ENCODE data around the gene PRR35. TPM values are rescaled to one million over a fixed set of nuclear protein-coding genes. Genes with fewer than 3 reads are reported as not detected.
"Not testable (repeated sequence)": the region's sequence is repeated elsewhere in the genome, so short reads cannot be mapped to it uniquely, and the experiment has no call there.

Gene PRR35
- polyA plus RNA-seq, 3 donors: 0.20 TPM; not detected in 2

DNA sequence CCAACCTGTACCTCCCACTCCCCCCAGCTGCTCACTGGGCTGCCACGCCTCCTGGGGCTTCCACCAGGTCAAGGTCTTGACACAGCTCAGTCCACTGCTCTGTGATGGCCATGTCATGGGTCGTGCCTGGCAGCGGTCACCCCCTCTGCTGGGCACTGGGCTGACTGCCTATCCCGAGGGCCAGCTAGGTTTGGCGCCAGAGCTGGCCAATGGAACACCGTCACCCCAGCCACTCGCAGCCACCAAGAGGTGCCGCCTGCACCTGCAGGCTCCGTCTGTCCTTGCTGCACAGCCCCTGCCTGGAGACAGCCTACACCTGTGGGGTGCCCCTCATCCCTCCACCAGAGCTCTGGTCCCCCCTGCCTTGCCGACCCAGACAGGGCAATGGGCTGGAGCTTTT is 25.2 kb downstream of the PRR35 start:
- WGBS, 3 donors: 6 to 25% (median 19%) methylated on average over 10 of the region's 10 CpGs
- no peak overlapping the region for H3K27ac ChIP-seq (ENCODE audit: low read depth, low read length)

DNA sequence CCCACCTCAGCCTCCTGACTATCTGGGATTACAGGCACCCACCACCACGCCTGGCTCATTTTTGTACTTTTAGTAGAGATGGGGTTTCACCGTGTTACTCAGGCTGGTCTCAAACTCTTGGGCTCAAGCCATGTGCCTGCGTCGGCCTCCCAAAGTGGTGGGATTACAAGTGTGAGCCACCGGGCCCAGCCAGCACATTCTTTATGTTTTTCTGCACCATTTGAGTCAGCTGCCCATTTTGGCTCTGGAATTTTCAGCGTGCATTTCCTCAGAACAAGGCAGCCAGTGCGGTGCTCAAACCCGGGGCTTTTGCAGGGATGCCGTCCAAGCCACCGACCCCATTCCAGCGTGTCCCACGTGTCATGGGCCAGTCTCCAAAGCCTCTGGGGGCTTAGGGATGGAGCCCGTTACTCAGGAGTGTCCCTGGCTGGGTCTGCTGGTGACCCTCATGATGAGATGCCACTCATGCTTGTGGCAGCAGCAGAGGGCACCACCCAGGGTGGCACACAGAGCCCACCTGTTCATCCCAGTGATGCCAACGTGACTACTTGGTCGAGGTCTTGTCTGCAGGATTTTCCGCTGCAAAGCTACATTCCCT is 26.0 kb downstream of the PRR35 start:
- WGBS, 3 donors: 41 to 57% (median 50%) methylated on average over 16 of the region's 16 CpGs

DNA sequence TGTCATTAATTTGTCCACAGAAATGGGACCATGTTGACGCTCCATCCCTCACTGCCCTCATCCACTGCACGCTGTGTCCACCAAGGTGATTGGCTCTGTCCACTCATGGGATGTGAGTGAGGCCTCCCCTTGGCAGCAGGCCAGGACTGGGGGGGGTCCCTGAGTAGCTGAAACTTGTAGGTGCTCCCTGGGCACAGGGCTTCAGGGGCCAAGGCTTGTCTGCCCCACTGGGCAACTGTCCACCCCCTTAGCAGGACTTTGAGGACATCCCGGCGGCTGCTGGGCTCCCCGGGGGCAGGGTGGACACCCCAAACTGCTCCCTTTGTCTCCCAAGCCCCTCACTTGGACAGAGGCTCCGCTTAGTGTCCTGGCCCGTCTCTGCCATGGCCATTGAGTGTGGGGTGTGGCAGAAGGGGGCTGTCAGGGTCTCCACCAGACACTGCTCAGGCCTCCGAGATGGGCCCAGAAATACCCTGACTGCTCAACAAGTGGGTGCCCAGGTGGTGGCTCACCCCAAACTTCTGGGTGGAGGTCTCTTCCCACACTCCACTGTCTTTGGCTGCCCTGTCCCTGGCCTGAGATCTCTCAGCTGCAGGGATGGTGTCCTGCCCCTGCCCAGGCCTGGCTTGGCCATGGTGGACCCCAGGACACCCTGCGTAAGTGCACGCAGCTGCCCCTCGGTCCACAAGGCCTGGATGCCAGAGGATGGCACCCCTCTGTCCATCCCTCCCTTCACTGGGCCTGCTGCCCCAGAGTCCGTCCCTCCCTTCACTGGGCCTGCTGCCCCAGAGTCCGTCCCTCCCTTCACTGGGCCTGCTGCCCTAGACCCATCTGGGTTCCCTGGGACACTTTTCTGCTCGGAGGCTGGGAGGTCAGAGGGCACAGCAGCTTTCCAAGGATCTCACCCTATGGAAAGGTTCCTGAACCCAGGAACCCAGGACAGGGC is 26.7 kb downstream of the PRR35 start:
- H3K27ac ChIP-seq (ENCODE audit: low read depth, low read length): no peak overlapping the region
- 62 to 71% (median 70%) methylated on average over 14 of the region's 14 CpGs for WGBS, 3 donors

More for the DNA sequence above, 26.0 kb downstream of the PRR35 start:
- no peak overlapping the region for H3K27ac ChIP-seq (ENCODE audit: low read depth, low read length)

DNA sequence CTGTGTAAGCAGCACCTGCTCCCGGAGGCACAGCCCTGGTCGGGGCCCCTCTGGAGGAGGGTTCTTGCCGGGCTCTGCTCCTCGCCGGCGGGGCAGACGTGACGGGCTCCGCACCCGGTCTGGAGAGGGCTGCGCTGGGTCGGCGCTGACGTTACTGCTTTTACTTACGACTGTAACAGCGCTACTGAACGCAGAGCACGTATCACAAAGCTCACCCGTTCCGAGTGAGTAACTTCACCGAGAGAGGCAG is 28.4 kb downstream of the PRR35 start:
- H3K27ac ChIP-seq (ENCODE audit: low read depth, low read length): peak overlapping the region; percentile 63
- 0 to 1% (median 1%) methylated on average over 21 of the region's 21 CpGs for WGBS, 3 donors

DNA sequence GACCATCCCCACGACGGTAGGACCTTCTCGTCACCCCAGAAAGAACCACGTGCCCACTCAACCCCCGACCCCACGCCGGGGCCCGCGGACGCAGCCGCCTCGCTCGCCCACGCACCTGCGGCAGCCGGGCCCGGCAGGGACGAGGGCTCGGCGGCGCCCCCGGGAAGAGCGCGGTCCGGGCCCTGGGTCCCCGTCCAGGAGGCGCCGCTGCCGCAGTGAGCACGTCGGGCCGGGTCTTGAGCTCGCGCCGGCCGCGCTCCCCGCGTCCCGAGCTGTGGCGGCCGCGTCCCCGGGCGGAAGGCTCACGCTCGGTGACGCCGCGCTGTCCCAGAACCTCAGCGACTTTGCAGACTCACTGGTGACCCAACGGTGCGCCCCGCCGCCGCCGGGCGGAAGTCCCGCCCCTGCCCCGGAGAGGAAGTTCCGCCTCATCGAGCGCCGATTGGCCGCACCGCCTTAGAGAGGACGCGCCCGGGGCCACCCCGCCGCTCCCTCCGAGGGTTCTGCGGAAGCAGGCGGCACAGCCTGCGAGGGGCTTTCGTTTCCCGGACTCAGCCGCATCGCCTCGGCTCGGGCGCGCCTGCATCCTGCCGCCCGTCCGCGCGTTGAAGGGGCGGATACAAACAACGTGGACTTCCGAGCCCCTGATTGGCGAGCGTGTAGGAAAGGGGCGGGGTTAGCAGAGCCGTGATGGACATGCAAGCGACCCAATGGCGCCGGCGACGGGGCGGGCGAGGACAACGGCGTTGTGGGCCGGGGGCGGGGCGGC is 28.9 kb downstream of the PRR35 start:
- 0 to 1% (median 0%) methylated on average over 97 to 107 of the region's 107 CpGs for WGBS, 3 donors
- H3K27ac ChIP-seq (ENCODE audit: low read depth, low read length): peak overlapping the region; percentile 63

DNA sequence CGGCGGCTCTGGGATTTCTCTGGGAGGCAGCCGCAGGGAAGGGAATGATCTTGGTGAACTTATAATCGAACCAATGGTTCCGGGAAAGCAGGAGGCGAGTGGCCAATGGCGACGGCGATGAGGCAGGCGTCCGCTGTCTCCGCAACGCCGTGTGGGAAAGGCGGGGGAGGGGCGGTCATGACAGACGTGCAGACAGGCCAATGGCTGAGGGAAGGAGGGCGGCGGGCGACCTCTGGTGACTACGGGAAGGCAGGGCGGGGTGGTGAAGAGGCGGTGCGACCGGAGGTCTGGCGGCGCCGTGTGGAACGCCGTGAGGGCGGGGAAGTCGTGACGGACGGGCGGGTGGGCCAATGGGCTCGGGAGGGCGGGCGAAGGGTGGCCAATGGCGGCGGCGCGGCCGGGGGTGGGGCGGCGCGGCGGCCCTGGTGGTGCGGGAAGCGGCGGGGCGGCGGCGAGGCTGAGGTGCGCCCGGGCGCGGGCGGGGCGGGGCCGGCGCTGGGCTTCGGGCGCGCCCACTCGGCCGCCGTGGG is 29.5 kb downstream of the PRR35 start, which contains the start of gene RAB40C:
TSS of gene RAB40C (plus strand) at position 409 of the 530 bp plus-strand sequence. CDS start 226 bp downstream, outside the sequence.
- peak within 1 kb of the TSS; percentile 63 for H3K27ac ChIP-seq (ENCODE audit: low read depth, low read length)
- 0 to 1% (median 1%) methylated on average over 47 to 62 of the region's 67 CpGs for WGBS, 3 donors

DNA sequence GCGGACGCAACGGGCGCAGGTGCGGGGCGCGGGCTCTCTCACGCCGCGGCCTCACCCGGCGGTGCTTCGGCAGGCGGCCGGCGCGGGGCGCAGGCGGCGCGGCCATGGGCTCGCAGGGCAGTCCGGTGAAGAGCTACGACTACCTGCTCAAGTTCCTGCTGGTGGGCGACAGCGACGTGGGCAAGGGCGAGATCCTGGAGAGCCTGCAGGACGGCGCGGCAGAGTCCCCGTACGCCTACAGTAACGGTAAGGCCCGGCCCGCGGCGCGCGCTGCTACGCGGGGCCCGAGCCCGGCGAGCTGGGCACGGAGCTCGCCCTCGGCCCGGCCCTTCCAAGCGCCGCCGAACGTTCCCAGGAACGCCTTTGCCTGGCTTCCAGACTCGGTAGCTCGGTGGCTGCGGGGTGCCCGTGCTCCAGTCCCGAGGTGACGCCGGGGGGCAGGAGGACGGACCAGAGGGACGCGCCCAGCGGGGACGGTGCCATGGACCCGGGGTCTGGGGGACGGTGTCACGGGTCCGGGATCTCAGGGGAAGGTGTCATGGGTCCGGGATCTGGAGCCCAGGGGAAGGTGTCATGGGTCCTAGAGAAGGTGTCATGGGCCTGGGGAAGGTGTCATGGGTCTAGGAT is 30.1 kb downstream of the PRR35 start:
- peak overlapping the region; percentile 47 for H3K27ac ChIP-seq (ENCODE audit: low read depth, low read length)
- WGBS, 3 donors: 1% methylated on average over 50 to 71 of the region's 71 CpGs

- WGBS, 3 donors: 24 to 47% (median 47%) methylated on average over 10 of the region's 10 CpGs
- no peak overlapping the region for H3K27ac ChIP-seq (ENCODE audit: low read depth, low read length)
Observed at GRCh38 chr16:590815-591200, 30.6 kb downstream of the PRR35 start.

GRCh38 chr16:591231-591630 is 31.0 kb downstream of the PRR35 start:
- no peak overlapping the region for H3K27ac ChIP-seq (ENCODE audit: low read depth, low read length)
- 54 to 84% (median 80%) methylated on average over 7 to 8 of the region's 8 CpGs for WGBS, 3 donors

GRCh38 chr16:591892-592517 is 31.8 kb downstream of the PRR35 start:
- 75 to 79% (median 77%) methylated on average over 15 of the region's 15 CpGs for WGBS, 3 donors
- H3K27ac ChIP-seq (ENCODE audit: low read depth, low read length): no peak overlapping the region

GRCh38 chr16:592518-593306 is 32.5 kb downstream of the PRR35 start:
- WGBS, 3 donors: 40 to 61% (median 50%) methylated on average over 24 of the region's 24 CpGs
- H3K27ac ChIP-seq (ENCODE audit: low read depth, low read length): no peak overlapping the region

DNA sequence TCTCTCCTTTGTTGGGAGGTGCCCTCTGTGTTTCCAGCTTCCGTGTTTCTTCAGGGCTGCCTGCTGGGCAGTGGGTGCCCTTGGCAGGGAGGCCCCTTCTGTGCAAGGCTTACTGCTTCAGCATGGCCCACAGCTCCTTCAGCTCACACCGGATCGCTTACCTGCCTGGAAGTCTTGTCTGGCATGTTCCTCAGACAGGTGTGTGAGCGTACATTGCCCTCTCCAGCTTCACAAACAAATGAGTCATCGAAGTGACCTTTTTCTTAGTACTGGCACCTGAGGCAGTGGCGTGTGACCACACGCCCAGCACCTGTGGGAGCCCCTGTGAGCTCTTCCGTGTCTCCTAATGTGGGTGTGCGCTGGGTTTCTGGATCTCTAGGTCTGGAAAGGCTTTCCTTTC is 33.2 kb downstream of the PRR35 start:
- no peak overlapping the region for H3K27ac ChIP-seq (ENCODE audit: low read depth, low read length)
- WGBS, 3 donors: 29 to 90% (median 80%) methylated on average over 9 of the region's 9 CpGs

DNA sequence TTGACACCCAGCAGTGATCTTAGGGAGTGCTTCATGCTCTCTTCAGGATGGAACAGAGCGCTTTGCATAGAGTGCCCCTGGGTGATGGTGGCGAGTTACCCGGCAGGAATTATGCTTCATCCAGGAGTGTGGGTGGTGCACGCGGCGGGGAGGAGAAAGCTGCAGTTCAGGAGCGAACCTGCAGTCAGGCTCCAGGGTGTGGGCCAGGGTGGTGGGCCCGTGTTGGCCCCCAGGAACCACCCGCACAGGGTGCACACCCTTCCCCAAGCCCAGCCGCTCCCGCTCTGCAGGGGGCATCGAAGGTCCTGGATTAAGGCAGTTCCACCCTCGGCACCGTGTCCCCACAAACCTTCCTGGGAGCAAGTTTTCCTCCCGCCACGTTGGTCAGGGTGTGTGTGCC is 33.6 kb downstream of the PRR35 start:
- no peak overlapping the region for H3K27ac ChIP-seq (ENCODE audit: low read depth, low read length)
- 54 to 89% (median 87%) methylated on average over 16 of the region's 16 CpGs for WGBS, 3 donors

DNA sequence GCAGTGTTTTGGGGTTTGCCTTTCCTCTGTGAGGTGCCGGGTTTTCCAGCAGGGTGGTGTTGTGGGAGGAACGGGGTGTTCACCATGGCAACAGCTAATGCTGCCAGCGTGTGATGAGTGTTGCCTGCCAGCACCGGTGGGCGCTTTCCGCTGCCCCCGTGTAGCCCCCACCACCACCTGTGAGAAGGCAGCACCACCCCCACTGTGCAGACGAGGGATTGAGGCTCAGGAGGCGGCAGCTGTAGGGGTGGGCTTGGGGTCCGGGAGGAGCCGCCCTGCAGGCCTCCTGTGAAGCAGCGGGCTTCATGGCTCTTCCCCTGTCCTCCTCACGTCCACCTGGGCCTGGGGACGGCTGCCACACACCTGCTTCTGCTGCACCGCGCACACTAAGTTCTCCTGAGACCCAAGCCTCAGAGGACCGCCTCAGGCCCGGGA is 34.9 kb downstream of the PRR35 start:
- no peak overlapping the region for H3K27ac ChIP-seq (ENCODE audit: low read depth, low read length)
- 73 to 88% (median 87%) methylated on average over 17 to 18 of the region's 18 CpGs for WGBS, 3 donors

- no peak overlapping the region for H3K27ac ChIP-seq (ENCODE audit: low read depth, low read length)
- 61 to 78% (median 66%) methylated on average over 34 of the region's 34 CpGs for WGBS, 3 donors
Observed at GRCh38 chr16:595942-596735, 35.9 kb downstream of the PRR35 start.

DNA sequence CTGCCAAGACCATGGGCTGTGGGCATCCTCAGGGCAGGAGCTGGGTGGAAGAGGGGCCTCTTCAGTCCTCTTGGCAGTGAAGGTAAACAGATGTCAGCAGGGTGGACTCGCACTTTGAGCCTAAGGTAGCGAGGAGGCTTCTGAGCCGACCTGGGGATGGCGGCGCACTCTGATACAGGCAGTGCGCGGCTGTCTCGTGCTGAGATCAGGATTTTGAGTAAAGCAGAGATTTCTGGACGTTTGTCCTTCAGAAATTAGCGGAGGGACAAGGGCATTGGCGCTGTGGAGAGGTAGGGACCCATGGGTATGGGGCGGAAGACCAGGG is 36.5 kb downstream of the PRR35 start:
- no peak overlapping the region for H3K27ac ChIP-seq (ENCODE audit: low read depth, low read length)
- 66 to 94% (median 92%) methylated on average over 12 of the region's 12 CpGs for WGBS, 3 donors

GRCh38 chr16:597655-598054 is 37.5 kb downstream of the PRR35 start:
- 95 to 99% (median 98%) methylated on average over 6 to 7 of the region's 7 CpGs for WGBS, 3 donors
- not testable (repeated sequence) for H3K27ac ChIP-seq (ENCODE audit: low read depth, low read length)

All from adipose tissue (tissue), 3 donors.